Ishikawa (cell line): ENCODE data around the gene TET3.

ENCODE experiments used
- CEBPB ChIP-seq: IDR thresholded peaks from 2 replicates; pipeline ENCODE4 v1.6.1; 2012
- CREB1 ChIP-seq: IDR thresholded peaks from 2 replicates; pipeline ENCODE4 v1.6.1; 2012; ENCODE audit warnings: low read depth
- EGR1 ChIP-seq: IDR thresholded peaks from 2 replicates; pipeline ENCODE4 v1.6.1; 2012
- EP300 ChIP-seq: IDR thresholded peaks from 2 replicates; pipeline ENCODE4 v1.6.1; 2012; ENCODE audit warnings: borderline replicate concordance
- FOXM1 ChIP-seq: IDR thresholded peaks from 2 replicates; pipeline ENCODE4 v1.6.1; 2012; ENCODE audit warnings: low read depth, borderline replicate concordance
- MAX ChIP-seq: IDR thresholded peaks from 2 replicates; pipeline ENCODE4 v1.6.1; 2012
- REST ChIP-seq: IDR thresholded peaks from 2 replicates; pipeline ENCODE4 v1.6.1; 2012; ENCODE audit warnings: low read depth, mild to moderate bottlenecking
- TAF1 ChIP-seq: IDR thresholded peaks from 2 replicates; pipeline ENCODE4 v1.6.1; 2012; ENCODE audit warnings: low read depth, mild to moderate bottlenecking
- TCF12 ChIP-seq: IDR thresholded peaks from 2 replicates; pipeline ENCODE4 v1.6.1; 2012; ENCODE audit warnings: low read depth
- TEAD4 ChIP-seq: IDR thresholded peaks from 2 replicates; pipeline ENCODE4 v1.6.1; 2012
- YY1 ChIP-seq: IDR thresholded peaks from 2 replicates; pipeline ENCODE4 v1.6.1; 2012; ENCODE audit warnings: low read depth

DNA sequence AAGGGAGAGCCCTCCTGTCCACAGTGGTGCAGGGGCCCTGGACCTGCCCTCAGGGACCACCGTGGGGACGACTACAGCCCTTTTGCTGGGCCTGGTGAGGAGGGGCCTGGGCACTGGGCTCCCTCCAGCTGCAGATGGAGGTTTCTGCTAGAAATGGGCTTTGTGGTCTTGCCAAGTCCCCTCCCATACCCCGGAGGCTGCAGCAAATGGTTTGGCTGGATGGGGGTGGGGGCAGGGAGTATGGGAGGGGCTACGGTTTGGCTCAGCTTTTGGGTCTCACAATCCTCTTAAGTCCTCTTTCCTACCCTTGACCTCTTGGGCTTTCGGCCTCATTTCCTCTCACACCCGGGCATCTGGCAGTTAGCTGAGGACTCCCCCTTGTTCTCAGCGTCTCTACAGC is 21.7 kb downstream of the TET3 start:
- TF ChIP-seq CREB1 (no peak), TEAD4 (no peak), YY1 (no peak), MAX (no peak), TAF1 (no peak), REST (no peak), EGR1 (no peak), EP300 (no peak), FOXM1 (no peak), TCF12 (no peak), CEBPB (no peak)
